ENCODE results near the gene RARRES2. TPM values are rescaled to one million over a fixed set of nuclear protein-coding genes. Genes with fewer than 3 reads are reported as not detected.

Gene RARRES2
- total and polyA plus RNA-seq, 2 of the 13 experiments (the other 11 are each of a cell fraction or from before 2014, with no cell fraction given), result 134 to 172 TPM

- TF ChIP-seq BRCA1 (CRISPR knock-in tag; IDR thresholded peaks at IDR 0.05), result 0 out of 2 replicates have a peak, but pooled peaks have one; percentile 38
- TF ChIP-seq ZNF512 (CRISPR knock-in tag; IDR thresholded peaks at IDR 0.05), result no peak
- TF ChIP-seq, protein P1, sequence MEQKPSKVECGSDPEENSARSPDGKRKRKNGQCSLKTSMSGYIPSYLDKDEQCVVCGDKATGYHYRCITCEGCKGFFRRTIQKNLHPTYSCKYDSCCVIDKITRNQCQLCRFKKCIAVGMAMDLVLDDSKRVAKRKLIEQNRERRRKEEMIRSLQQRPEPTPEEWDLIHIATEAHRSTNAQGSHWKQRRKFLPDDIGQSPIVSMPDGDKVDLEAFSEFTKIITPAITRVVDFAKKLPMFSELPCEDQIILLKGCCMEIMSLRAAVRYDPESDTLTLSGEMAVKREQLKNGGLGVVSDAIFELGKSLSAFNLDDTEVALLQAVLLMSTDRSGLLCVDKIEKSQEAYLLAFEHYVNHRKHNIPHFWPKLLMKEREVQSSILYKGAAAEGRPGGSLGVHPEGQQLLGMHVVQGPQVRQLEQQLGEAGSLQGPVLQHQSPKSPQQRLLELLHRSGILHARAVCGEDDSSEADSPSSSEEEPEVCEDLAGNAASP (CRISPR knock-in tag; IDR thresholded peaks at IDR 0.05; ENCODE audit: borderline replicate concordance), result no peak; the same call in 1 of the 2 replicates
- no peak for TF ChIP-seq ZFYVE20 (CRISPR knock-in tag; IDR thresholded peaks at IDR 0.05; ENCODE audit: borderline replicate concordance, low read depth)
- TF ChIP-seq, protein P2, sequence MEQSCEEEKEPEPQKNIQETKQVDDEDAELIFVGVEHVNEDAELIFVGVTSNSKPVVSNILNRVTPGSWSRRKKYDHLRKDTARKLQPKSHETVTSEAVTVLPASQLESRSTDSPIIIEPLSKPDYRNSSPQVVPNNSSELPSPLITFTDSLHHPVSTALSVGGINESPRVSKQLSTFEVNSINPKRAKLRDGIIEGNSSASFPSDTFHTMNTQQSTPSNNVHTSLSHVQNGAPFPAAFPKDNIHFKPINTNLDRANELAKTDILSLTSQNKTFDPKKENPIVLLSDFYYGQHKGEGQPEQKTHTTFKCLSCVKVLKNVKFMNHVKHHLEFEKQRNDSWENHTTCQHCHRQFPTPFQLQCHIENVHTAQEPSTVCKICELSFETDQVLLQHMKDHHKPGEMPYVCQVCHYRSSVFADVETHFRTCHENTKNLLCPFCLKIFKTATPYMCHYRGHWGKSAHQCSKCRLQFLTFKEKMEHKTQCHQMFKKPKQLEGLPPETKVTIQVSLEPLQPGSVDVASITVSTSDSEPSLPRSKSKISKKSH (CRISPR knock-in tag; IDR thresholded peaks at IDR 0.05; ENCODE audit: borderline replicate concordance), result no peak
- TF ChIP-seq ZNF878 (CRISPR knock-in tag; IDR thresholded peaks at IDR 0.05), result no peak
- 0 out of 2 replicates have a peak, but pooled peaks have one; percentile 17 for TF ChIP-seq ZBTB10 (CRISPR knock-in tag; IDR thresholded peaks at IDR 0.05; ENCODE audit: borderline replicate concordance)
- TF ChIP-seq, protein P3, sequence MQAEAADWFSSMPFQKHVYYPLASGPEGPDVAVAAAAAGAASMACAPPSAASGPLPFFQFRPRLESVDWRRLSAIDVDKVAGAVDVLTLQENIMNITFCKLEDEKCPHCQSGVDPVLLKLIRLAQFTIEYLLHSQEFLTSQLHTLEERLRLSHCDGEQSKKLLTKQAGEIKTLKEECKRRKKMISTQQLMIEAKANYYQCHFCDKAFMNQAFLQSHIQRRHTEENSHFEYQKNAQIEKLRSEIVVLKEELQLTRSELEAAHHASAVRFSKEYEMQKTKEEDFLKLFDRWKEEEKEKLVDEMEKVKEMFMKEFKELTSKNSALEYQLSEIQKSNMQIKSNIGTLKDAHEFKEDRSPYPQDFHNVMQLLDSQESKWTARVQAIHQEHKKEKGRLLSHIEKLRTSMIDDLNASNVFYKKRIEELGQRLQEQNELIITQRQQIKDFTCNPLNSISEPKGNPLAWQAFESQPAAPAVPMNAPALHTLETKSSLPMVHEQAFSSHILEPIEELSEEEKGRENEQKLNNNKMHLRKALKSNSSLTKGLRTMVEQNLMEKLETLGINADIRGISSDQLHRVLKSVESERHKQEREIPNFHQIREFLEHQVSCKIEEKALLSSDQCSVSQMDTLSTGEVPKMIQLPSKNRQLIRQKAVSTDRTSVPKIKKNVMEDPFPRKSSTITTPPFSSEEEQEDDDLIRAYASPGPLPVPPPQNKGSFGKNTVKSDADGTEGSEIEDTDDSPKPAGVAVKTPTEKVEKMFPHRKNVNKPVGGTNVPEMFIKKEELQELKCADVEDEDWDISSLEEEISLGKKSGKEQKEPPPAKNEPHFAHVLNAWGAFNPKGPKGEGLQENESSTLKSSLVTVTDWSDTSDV (CRISPR knock-in tag; IDR thresholded peaks at IDR 0.05), result no peak
- no peak; the same call in 1 of the 2 replicates for TF ChIP-seq MEIS1 (CRISPR knock-in tag; IDR thresholded peaks at IDR 0.05; ENCODE audit: borderline replicate concordance)
- no peak for TF ChIP-seq ZNF598 (CRISPR knock-in tag; IDR thresholded peaks at IDR 0.05; ENCODE audit: borderline replicate concordance)
- no peak for TF ChIP-seq ZKSCAN5 (CRISPR knock-in tag; IDR thresholded peaks at IDR 0.05)
- no peak for TF ChIP-seq DPF2 (CRISPR knock-in tag; IDR thresholded peaks at IDR 0.05; ENCODE audit: borderline replicate concordance, low read depth)
- no peak for TF ChIP-seq FOXO1 (CRISPR knock-in tag; IDR thresholded peaks at IDR 0.05)
Measured at GRCh38 chr7:150383710-150384397, 42.4 kb upstream of the RARRES2 start (continued).

All from HepG2 (cell line).